ENCODE measurements around the gene RIPOR1.
"Not testable (repeated sequence)": the region's sequence is repeated elsewhere in the genome, so short reads cannot be mapped to it uniquely, and the experiment has no call there.

RIPOR1 gene

DNA sequence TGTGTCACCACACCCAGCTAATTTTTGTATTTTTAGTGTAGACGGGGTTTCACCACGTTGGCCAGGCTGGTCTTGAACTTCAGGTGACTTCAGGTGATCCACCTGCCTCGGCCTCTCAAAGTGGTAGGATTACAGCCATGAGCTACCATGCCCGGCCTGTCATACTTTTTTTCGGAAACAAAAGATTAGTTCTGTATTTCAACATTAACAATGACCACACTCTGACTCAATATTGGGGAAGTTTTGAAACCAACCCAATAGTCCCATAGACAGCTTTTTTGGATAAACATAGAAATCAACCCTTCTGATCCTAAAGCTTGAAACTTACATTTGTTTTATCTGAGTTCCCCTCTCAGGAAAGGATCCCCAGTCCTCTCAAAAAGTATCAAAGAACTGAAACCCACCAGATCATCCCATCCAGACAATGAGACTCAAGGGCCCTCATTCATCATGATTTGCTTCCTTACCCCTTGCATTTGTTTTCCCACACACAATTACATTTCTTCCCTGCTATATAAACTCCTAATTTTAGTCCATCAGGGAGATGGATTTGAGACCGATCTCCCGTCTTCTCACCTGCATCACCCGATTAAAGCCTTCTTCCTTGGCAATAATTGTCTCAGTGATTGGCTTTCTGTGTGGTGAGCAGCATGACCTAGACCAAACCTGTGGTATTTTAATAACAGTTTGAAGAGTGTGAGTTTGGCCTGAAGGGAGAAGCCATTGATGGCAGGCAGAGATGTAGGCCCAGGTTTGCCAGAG is 38.1 kb upstream of the RIPOR1 start:
- H3K27me3 ChIP-seq: no peaks in the 10 kb centered on the region
- TF ChIP-seq, protein P1, sequence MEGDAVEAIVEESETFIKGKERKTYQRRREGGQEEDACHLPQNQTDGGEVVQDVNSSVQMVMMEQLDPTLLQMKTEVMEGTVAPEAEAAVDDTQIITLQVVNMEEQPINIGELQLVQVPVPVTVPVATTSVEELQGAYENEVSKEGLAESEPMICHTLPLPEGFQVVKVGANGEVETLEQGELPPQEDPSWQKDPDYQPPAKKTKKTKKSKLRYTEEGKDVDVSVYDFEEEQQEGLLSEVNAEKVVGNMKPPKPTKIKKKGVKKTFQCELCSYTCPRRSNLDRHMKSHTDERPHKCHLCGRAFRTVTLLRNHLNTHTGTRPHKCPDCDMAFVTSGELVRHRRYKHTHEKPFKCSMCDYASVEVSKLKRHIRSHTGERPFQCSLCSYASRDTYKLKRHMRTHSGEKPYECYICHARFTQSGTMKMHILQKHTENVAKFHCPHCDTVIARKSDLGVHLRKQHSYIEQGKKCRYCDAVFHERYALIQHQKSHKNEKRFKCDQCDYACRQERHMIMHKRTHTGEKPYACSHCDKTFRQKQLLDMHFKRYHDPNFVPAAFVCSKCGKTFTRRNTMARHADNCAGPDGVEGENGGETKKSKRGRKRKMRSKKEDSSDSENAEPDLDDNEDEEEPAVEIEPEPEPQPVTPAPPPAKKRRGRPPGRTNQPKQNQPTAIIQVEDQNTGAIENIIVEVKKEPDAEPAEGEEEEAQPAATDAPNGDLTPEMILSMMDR (IDR thresholded peaks at IDR 0.05): no peak
- H3K36me3 ChIP-seq: no peaks in the 10 kb centered on the region
- H3K4me1 ChIP-seq (ENCODE audit: control insufficient read depth in 1 of 2, insufficient read depth in 1 of 2, low read depth in 1 of 2, low read length in 1 of 2): peaks cover 84 to 86% of the 10 kb centered on the region in 2 experiments
- H3K27ac ChIP-seq: peak overlapping the region; percentile 94
- H3K9me3 ChIP-seq: no peaks in the 10 kb centered on the region
- H3K4me3 ChIP-seq (ENCODE audit: low read depth in 1 of 2, low read length in 1 of 2): peak overlapping the region; percentile 46 to 60

DNA sequence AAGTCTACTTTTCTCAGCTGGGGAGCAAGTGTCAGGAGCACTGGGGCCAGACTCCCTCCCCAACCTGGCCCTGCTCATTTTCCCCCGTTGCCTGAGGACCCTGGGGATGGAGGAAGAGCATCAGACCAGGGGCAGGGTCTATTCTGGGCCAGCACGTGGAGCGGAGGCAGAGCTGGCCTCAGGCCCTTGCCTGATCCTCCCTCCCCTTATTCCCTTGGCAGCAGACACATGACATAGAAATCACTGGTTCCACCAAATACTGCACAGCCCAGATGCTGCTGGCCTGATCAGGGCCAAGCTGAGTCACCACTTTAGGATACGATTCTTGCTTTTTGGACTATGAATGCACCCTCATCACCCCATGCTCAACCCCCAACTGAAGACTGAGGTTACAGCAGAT is 29.5 kb upstream of the RIPOR1 start:
- Histone ChIP-seq H3K27me3 (no peaks in the 10 kb centered on the region), H3K4me1 (ENCODE audit: control insufficient read depth in 1 of 2, insufficient read depth in 1 of 2, low read depth in 1 of 2, low read length in 1 of 2) (peaks cover 8 to 9% of the 10 kb centered on the region in 2 experiments), H3K36me3 (peaks cover 32% of the 10 kb centered on the region), H3K9me3 (no peaks in the 10 kb centered on the region), H3K4me3 (ENCODE audit: low read depth in 1 of 2, low read length in 1 of 2) (no peak overlapping the region), H3K27ac (no peak overlapping the region)
- TF ChIP-seq, protein P1 (IDR thresholded peaks at IDR 0.05): no peak

DNA sequence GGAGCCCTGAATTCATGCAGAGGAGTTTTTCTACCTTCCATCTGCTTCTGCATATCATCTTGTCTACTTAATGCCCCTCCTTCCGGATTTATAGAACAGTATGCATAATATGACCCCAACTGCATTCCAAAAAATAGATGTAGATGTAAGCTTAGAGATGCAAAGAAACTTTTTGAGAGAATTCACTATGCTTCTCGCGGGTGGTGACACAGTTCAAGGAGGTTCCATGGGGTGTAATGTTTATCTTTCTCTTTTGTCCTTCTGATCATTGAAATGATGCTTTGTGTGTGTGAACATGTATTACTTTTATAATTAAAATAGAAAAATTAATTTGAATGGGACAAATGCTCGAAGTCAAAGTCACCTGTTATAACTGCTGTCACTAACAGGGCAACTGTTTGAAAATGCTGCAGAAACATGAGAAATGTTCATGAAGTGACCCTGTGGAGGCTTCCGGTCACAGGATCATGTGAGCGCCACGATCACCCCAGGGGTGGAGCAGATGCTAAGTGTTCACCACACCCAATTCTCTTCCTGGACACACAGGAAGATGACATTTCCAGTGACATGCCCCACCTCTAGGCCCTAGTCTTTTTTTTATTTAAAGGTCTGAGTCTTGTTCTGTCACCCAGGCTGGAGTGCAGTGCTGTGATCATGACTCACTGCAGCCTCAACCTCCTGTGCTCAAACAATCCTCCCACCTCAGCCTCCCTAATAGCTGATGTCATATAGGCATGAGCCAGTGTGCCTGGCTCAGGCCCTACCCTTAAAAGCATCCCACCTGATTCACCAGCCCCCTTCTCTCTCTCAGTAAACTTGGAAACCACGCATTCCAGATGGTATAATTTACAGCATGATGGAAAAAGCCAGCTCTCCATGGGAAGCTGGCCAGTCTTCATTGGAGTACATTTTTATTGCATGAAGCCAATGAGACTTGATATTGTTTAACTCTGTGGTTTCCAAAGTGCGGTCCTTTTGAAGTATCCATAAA is 24.3 kb upstream of the RIPOR1 start:
- Histone ChIP-seq H3K27ac (peak overlapping the region; percentile 23), H3K4me1 (ENCODE audit: control insufficient read depth in 1 of 2, insufficient read depth in 1 of 2, low read depth in 1 of 2, low read length in 1 of 2) (peaks cover 9 to 11% of the 10 kb centered on the region in 2 experiments), H3K27me3 (no peaks in the 10 kb centered on the region), H3K4me3 (ENCODE audit: low read depth in 1 of 2, low read length in 1 of 2) (no peak overlapping the region), H3K9me3 (no peaks in the 10 kb centered on the region), H3K36me3 (peaks cover 20% of the 10 kb centered on the region)
- TF ChIP-seq, protein P1 (IDR thresholded peaks at IDR 0.05): no peak

DNA sequence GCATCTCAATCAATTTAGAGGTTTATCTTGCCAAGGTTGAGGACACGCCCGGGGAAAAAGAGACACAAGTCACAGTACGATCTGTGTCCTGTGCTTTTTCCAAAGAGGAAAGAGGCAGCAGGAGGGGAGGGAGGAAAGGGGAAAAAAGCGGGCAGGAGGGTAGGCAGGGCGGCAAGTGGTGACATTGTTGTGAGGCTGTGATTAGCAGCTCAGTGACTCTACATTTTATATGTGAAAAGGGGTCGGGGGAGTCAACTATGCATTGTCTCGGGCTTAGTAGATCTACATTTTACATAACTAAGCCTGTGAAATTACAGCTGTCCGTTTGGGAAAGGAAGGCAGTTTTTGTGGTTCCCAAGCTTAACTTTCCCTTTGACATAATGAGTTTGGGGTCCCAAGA is 22.2 kb upstream of the RIPOR1 start:
- H3K4me3 ChIP-seq (ENCODE audit: low read depth in 1 of 2, low read length in 1 of 2): no peak overlapping the region
- peaks cover 14% of the 10 kb centered on the region for H3K36me3 ChIP-seq
- H3K9me3 ChIP-seq: no peaks in the 10 kb centered on the region
- H3K4me1 ChIP-seq (ENCODE audit: control insufficient read depth in 1 of 2, insufficient read depth in 1 of 2, low read depth in 1 of 2, low read length in 1 of 2): peaks cover 9 to 11% of the 10 kb centered on the region in 2 experiments
- no peaks in the 10 kb centered on the region for H3K27me3 ChIP-seq
- TF ChIP-seq, protein P1 (IDR thresholded peaks at IDR 0.05): no peak
- H3K27ac ChIP-seq: no peak overlapping the region

DNA sequence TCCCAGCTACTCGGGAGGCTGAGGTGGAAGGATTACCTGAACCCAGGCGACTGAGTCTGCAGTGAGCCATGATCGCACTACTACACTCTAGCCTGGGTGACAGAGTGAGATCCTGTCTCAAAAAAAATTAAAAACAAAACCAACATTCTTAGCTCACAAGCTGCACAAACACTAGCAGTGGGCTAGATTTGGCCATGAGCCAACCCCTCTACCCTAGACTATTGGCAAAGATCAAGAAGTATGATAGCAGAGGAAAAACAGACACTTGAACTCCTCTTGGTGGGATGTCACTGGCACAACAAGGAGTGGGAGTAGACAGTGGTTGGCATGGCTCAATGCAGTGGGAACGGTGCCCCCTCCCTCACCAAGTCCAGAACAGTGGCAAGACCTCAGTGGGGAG is 19.6 kb upstream of the RIPOR1 start:
- Histone ChIP-seq H3K27me3 (no peaks in the 10 kb centered on the region), H3K27ac (no peak overlapping the region), H3K4me1 (ENCODE audit: control insufficient read depth in 1 of 2, insufficient read depth in 1 of 2, low read depth in 1 of 2, low read length in 1 of 2) (peaks cover 6 to 8% of the 10 kb centered on the region in 2 experiments), H3K4me3 (ENCODE audit: low read depth in 1 of 2, low read length in 1 of 2) (no peak overlapping the region), H3K36me3 (peaks cover 14% of the 10 kb centered on the region), H3K9me3 (no peaks in the 10 kb centered on the region)
- TF ChIP-seq, protein P1 (IDR thresholded peaks at IDR 0.05): no peak

DNA sequence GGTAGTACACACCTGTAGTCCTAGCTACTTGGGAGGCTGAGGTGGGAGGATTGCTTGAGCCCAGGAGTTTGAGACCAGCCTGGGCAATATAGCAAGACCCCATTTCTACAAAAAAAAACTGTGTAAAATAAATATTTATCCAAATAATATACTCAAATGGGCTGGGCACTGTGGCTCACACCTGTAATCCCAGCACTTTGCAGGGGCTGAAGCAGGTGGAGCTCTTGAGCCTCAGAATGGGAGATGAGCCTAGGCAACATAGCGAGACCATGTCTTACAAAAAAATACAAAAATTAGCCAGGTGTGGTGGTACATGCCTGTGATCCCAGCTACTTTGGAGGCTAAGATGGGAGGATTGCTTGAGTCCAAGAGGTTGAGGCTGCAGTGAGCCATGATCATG is 14.7 kb upstream of the RIPOR1 start:
- not testable (repeated sequence) for H3K9me3 ChIP-seq; H3K4me3 ChIP-seq (ENCODE audit: low read depth in 1 of 2, low read length in 1 of 2); H3K36me3 ChIP-seq; H3K27me3 ChIP-seq
- Histone ChIP-seq H3K4me1 (ENCODE audit: control insufficient read depth in 1 of 2, insufficient read depth in 1 of 2, low read depth in 1 of 2, low read length in 1 of 2) (peaks cover 12 to 19% of the 10 kb centered on the region in 2 experiments), H3K27ac (peak overlapping the region; percentile 24)
